HG03159 (cell line): ENCODE measurements around the gene NPLOC4.
"Not testable (repeated sequence)": the region's sequence is repeated elsewhere in the genome, so short reads cannot be mapped to it uniquely, and the experiment has no call there.

Experiments used
- ATAC-seq: cut with Tn5 transposase; IDR thresholded peaks from one replicate; pipeline ENCODE4 v1.9.1; 2021; ENCODE audit warnings: mild to moderate bottlenecking, moderate library complexity; ENCODE audit not compliant: unreplicated experiment

The NPLOC4 gene

GRCh38 chr17:81535480-81536298 is 101.2 kb downstream of the NPLOC4 start:
- ATAC-seq = no peak

DNA sequence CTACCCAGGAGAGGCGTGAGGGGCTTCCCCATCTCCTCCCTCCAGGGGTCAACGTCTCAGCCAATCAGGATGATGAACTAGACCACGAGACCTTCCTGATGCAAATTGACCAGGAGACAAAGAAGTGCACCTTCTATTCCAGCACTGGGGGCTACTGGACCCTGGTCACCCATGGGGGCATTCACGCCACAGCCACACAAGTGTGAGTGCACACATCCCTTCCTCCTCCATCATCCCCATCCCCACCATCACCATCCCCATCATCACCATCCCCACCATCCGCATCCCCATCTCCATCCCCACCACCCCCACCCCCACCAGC is 101.9 kb downstream of the NPLOC4 start:
- ATAC-seq = no peak

DNA sequence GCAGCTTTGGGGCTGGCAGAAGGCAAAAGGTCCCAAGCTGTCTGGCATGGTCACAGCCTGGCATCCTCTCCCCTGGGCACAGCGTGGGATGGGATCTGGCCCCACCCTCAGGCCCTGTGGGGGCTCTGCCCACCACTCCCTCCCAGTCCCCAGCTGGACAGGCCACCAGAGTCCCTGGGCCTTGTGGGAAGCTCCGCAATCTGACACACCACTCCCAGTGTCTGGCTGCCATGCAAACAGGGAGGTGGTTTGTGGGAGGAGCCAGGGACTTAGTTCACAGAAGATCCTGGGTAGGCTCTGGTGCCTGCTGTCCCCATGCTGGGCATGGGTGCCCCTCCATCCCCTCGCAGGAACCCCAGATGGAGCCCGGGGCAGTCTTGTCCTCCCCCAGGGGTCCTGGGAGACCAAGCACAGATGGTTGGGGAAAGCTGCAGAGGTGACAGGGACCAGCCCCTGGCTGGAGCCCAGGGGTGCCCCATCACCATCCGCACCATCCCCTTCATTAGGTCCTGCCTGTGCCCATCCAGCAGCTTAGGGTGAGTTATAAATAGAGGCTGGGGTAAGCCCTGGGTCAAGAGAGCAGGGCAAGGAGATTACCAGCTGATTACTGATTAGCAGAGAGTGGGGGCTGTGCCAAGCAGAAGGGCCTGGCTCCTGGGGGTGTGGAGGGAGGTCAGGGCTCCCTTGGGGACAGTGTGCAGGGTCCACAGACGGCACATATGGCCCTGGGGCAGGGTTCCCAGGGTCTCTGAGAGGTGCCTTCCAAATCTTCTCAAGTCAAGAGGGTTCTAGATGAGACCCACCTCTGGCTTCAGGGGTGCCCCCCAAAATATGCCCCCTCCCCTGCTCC is 102.5 kb downstream of the NPLOC4 start:
- no peak for ATAC-seq

- no peak for ATAC-seq
These were observed 103.4 kb downstream of the NPLOC4 start for GRCh38 chr17:81533339-81534141.

GRCh38 chr17:81532490-81533287 is 104.2 kb downstream of the NPLOC4 start:
- ATAC-seq = no peak

DNA sequence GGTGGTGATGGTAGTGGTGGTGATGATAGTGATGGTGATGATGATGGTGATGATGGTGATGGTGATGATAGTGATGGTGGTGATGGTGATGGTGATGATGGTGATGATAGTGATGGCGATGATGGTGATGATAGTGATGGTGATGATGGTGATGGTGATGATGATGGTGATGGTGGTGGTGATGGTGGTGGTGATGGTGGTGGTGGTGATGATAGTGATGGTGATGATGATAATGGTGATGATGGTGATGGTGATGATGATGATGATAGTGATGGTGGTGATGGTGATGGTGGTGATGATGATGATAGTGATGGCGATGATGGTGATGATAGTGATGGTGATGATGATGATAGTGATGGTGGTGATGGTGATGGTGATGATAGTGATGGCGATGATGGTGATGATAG is 104.9 kb downstream of the NPLOC4 start:
- not testable (repeated sequence) for ATAC-seq

GRCh38 chr17:81531013-81531412 is 105.9 kb downstream of the NPLOC4 start:
- not testable (repeated sequence) for ATAC-seq

GRCh38 chr17:81529437-81529803 is 107.5 kb downstream of the NPLOC4 start:
- ATAC-seq = no peak

GRCh38 chr17:81528651-81529436 is 108.1 kb downstream of the NPLOC4 start:
- ATAC-seq = no peak

DNA sequence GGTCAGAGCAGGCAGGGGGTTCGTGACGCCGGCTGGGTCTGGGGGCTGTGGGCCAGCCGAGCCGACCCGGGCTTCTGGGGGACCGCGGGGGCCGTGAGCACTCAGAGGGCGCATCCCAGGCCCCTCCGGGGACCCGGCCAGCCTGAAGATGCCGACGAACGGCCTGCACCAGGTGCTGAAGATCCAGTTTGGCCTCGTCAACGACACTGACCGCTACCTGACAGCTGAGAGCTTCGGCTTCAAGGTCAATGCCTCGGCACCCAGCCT is 108.6 kb downstream of the NPLOC4 start:
- ATAC-seq = no peak

- no peak for ATAC-seq
These were observed 109.1 kb downstream of the NPLOC4 start, which contains the start of gene FSCN2 for GRCh38 chr17:81527591-81528383. TSS of gene FSCN2 (plus strand) at chr17:81528377. CDS start at chr17:81528532, 155 bp downstream.

DNA sequence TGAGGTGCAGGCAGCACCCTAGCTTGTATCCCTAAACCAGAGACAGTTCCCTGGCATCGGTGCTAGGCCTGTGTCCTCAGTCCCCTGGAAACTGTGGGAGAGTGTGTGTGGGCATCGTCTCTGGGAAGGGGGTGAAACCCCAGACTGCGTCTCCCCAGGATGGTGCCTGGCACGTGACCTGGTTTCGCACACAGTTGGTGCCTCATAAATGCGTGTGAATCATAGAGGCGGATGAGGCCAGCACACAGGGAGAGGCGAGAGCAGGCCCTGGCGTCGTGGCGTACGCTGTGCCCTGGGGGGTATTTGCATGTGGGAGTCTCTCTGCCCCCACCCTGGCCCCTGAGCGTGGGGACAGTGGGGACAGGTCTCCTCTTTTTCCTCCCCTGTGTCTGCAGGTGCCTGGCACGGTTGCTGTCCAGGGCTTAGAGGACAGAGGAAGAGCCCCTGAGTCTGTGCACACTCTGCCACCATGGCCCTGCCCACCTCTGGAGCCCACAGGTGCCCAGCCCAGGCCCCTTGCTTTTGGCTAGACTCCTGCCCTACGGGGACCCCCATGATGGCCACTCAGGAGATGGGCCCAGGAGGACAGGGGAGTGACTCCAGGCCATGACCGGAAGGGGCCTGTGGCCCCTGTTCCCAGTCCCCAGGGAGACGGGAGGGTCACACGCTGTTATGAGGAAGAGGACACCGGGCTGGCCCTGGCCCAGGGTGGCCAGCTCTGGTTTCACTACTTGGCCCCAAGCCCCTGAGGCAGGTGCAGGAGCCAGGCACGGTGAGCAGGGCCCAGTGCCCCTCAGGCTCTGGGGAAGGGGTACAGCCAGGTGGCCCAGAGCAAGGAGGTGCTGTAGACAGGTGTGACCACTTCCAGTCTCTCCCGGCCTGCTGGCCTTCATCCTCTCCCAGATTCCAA is 110.0 kb downstream of the NPLOC4 start:
- no peak for ATAC-seq

DNA sequence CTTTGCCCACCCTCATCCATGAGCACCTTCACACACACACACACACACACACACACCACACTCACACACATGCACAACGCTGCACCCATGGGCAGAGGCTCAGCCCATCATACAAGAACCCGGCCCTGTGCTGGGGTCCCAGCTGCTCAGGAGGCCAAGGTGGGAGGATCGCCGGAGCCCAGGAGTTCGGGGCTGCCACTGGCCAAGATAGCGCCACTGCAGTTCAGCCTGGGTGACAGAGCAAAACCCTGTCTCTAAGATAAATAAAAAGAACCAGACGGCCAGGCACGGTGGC is 112.1 kb downstream of the NPLOC4 start:
- ATAC-seq = no peak

DNA sequence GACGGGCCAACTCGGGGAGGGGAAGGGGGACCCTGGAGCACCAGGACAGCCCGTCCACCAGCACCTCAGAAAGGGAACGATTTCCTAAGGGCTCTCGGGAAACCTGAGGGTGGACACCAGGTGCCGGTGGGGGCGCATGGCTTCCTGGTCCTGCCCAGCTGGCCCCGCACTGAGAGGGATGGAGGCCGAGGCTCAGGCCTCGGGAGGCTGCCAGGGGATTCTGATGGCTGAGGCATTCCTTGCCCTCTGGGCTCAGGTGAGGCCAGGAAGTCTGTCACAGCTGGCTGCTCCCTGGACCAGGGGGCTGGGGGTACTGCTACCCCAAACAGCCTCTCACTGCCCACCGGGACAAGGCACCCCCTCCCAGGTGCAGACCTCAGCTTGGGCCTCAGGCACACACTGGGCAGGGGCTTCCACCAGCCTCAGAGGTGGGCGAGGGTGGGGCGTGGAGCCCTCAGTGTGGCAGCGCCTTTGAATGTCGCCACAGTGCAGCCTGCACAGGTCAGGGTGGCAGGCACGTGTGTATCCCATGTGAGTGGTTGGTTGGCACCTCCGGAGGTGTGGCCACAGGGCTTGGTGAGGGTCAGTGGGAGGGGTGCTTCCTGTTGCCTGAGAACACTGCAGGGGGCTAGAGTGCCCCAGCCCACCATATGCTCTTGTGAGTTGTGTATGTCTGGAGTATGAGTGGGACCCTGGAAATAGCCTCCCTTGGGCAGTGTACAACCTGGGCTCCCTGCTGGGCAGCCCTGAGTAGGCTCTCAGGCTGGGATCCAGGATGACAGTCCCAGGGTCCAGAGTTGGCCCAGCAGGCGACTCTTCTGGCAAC is 112.7 kb downstream of the NPLOC4 start:
- no peak for ATAC-seq

GRCh38 chr17:81523402-81524038 is 113.4 kb downstream of the NPLOC4 start:
- no peak for ATAC-seq

GRCh38 chr17:81522491-81523401 is 114.2 kb downstream of the NPLOC4 start:
- ATAC-seq = no peak
